ENCODE measurements around the gene SF1. TPM values are rescaled to one million over a fixed set of nuclear protein-coding genes. Genes with fewer than 3 reads are reported as not detected.

SF1 gene
- total RNA-seq, 2 donors from 2014 or later = 1,476 to 1,622 TPM

DNA sequence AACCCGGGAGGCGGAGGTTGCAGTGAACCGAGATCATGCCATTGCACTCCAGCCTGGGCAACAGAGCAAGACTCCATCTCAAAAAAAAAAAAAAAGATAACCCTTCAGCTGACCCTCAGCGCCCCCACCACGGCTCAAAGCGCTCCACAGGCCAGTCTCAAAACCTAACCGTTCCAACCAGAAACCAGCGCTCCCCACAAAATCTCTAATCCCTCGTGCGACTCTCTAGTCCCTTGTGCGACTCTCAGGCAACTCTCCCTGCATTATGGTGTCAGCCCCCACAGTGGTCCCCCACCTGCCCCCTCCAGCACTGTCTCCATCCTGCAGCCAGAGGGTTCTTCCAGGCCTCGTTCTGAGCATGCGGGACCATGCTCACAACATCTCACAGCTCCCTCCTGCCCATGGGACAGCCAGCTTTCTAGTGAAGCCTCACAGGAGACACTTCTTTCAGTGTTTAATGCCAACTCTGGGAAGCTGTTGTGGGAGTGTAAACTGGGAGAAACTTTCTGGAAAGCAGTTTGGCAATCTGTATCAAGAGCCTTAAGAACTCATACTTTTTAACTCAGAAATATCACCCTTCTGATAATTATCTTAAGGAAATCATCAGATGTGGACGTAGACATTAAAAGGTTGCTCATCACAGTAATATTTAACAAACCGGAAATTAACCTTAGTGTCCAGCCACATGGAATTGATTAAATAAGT, 30.2 kb downstream of the SF1 start:
- H3K36me3 Mint-ChIP-seq (ENCODE audit: low read depth) = peaks cover 7% of the 10 kb centered on the region
- H3K27me3 Mint-ChIP-seq = no peaks in the 10 kb centered on the region
- peak overlapping the region; percentile 33 for H3K4me3 Mint-ChIP-seq
- no peaks in the 10 kb centered on the region for H3K9me3 ChIP-seq (ENCODE audit: control insufficient read depth, low read length, poor library complexity, severe bottlenecking)
- H3K4me1 Mint-ChIP-seq = peaks cover 38% of the 10 kb centered on the region
- ATAC-seq (no peak), DNase-seq (no peak)
- peak overlapping the region; percentile 89 for H3K27ac Mint-ChIP-seq

DNA sequence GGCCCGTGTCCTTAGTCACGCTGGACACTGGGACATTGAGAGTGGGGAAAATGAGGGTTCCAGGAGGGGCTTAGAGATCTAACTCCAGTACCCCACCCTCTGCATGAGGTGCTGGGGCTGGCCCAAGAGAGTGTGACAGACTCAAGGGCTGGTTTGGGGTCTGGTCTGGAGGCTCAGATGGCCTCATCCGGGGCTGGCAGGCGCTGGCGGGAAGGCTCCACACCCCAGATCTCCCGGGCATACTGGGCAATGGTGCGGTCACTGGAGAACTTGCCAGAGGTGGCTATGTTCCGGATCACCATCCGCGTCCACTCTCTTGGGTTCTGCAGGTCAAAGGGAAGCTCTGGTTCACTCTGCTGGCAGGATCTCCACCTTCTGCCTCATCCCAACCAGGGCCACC, 31.9 kb downstream of the SF1 start:
- peaks cover 37% of the 10 kb centered on the region for H3K4me1 Mint-ChIP-seq
- peak overlapping the region; percentile 98 for H3K27ac Mint-ChIP-seq
- peaks cover 8% of the 10 kb centered on the region for H3K36me3 Mint-ChIP-seq (ENCODE audit: low read depth)
- H3K4me3 Mint-ChIP-seq = peak overlapping the region; percentile 98
- H3K9me3 ChIP-seq (ENCODE audit: control insufficient read depth, low read length, poor library complexity, severe bottlenecking) = no peaks in the 10 kb centered on the region
- DNase-seq (no peak), ATAC-seq (no peak)
- H3K27me3 Mint-ChIP-seq = no peaks in the 10 kb centered on the region

DNA sequence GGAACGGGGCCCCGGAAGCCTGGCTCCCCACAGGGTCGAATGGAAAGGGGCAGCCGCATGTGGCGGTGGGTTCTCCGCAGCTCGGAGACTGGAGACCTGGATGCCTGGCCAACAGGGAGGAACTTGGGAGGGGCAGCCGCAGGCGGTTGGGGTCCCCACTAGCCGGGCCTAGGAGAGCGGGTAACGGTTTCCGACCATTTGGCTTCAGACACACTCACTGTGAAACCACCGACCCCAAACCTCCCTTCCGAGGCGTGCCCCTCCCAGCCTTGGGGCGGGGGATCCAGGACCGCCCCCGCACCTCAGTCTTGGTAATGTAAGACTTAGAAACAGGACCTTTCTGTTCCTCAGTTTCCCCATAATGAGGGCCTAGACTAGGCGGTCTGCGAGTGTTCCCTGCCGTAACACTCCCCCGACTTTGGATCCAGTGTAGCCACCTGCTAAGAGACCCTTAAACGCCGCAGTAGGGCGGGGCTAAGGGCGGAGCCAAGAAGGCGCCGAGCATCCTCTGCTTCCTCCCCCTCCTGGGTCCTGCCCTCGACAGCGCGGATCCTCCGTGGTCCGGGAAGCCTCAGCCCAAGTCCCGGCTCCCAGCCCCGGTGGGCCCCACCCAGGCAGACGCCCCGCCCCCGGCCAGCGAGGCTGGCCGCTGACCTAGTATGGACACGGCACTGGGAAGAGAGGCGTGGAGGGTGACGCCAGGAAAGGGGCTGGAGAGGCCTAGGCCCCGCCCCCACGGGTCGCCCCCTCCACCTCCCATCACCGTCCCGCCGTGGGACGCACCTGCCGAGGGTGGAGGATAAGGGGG, 32.6 kb downstream of the SF1 start:
- peaks cover 40% of the 10 kb centered on the region for H3K4me1 Mint-ChIP-seq
- H3K4me3 Mint-ChIP-seq = peak overlapping the region; percentile 98
- peaks cover 9% of the 10 kb centered on the region for H3K36me3 Mint-ChIP-seq (ENCODE audit: low read depth)
- no peaks in the 10 kb centered on the region for H3K27me3 Mint-ChIP-seq
- DNase-seq (peak; percentile 63 to 73 (median 73)), ATAC-seq (peak; percentile 54)
- peak overlapping the region; percentile 98 for H3K27ac Mint-ChIP-seq
- no peaks in the 10 kb centered on the region for H3K9me3 ChIP-seq (ENCODE audit: control insufficient read depth, low read length, poor library complexity, severe bottlenecking)

DNA sequence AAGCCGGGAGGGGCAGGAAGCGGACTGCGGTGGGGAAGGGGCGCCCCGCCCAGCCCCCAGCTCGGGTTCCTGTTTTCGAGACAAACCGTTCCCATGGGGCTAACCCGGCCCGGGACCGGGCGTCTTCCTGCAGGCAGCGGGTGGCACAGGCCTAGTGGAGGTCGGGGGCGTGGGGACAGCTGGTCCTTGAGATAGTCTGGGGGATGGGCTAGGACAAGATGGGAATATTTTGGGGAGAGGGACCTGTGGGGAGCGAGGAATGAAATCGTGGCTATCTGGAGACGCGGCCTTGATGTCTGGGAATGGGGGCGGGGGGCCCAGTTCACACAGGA, 33.2 kb downstream of the SF1 start:
- H3K9me3 ChIP-seq (ENCODE audit: control insufficient read depth, low read length, poor library complexity, severe bottlenecking) = no peaks in the 10 kb centered on the region
- peak overlapping the region; percentile 98 for H3K27ac Mint-ChIP-seq
- H3K4me1 Mint-ChIP-seq = peaks cover 39% of the 10 kb centered on the region
- peak; percentile 72 to 80 (median 72) for DNase-seq
- H3K27me3 Mint-ChIP-seq = no peaks in the 10 kb centered on the region
- ATAC-seq = peak; percentile 45
- H3K36me3 Mint-ChIP-seq (ENCODE audit: low read depth) = peaks cover 13% of the 10 kb centered on the region
- H3K4me3 Mint-ChIP-seq = peak overlapping the region; percentile 98

DNA sequence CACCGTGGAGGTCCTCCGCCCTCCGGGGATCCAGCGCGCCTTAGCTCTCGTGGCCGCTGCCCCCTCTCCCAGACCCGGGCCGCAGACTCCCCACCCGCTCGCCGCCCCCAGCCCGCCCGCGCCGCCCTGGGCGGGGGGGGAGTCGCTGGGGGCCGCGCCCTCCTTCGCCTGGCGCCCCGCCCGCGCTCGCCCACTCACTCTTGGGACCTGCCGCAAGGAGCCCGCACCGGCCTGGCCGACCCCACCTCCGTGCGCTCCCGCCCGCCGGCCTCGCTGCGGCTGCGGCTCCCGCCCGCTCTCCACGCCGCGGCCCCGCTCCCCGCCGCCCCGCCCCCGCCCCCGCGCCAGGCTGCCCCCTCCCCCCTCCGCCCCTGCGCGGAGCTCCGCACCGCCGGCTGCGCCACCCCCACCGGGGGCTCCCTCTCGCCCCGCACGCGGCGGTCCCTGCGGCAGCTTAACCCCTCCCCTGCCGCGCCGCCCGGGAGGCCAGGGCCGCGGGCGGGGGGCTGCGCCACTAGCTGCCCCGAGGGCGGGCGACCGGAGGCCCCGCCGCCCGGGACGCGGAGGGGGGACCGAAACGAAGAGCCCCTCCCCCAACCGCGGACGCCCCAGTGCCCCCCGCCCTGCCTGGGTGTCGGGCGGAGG, 33.7 kb downstream of the SF1 start:
- H3K4me1 Mint-ChIP-seq = peaks cover 40% of the 10 kb centered on the region
- H3K27ac Mint-ChIP-seq = peak overlapping the region; percentile 98
- no peaks in the 10 kb centered on the region for H3K9me3 ChIP-seq (ENCODE audit: control insufficient read depth, low read length, poor library complexity, severe bottlenecking)
- ATAC-seq (peak; percentile 1), DNase-seq (peak in 2 of 3 donors; percentile 42 to 52)
- peak overlapping the region; percentile 99 for H3K4me3 Mint-ChIP-seq
- H3K27me3 Mint-ChIP-seq = no peaks in the 10 kb centered on the region
- peaks cover 13% of the 10 kb centered on the region for H3K36me3 Mint-ChIP-seq (ENCODE audit: low read depth)

DNA sequence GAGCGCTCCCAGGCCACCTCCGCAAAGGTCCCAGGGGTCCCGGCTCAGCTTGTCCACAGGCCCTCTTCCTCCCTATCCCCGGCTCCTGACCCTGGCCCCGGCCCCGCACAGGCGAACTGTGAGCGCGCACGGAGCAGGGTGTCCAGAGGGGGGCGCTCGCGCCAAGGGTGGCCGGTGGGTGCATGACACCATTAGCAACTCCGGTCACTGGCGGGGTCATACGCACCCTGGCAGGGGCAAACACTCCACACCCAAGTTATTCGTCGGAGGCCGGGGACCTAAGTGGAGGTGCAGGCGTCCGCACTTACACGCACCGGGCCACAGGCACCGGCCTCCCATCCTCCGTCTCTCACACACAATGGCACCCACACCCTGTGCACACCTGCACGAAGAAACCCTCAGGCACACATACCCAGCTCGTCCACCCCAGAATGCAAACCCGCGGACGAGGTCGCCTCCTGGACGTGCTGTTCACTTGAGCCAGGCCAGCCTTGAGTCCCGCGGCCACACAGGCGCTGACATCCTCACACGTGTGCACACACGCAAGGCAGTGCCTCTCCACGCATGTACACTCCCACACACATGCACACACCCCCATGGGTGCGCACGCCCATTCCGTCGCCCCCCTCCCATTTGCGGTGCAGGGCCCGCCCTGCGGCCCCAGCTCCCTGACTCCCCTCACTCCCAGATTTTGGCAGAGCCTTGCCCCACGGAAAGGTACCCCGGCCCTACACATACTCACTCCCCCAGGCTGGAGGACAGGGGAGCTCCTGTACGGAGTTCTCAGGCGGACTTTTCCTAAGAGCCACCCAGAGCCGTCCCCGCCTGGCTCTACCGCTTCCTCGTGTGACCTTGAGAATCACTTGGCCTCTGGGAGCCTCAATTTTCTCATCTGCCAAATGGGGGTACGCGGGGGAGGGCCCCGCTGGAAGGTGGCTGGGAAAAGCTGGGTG, 34.5 kb downstream of the SF1 start, which contains the start of gene RASGRP2:
Gene RASGRP2 (minus strand): TSS at position 552 of the 953 bp plus-strand sequence. CDS start 1,276 bp downstream, outside the sequence.
- H3K27me3 Mint-ChIP-seq = no peaks in the 10 kb centered on the region
- DNase-seq (peak; percentile 77 to 90 (median 78)), ATAC-seq (peak; percentile 64)
- H3K4me3 Mint-ChIP-seq = peak within 1 kb of the TSS; percentile 99
- no peaks in the 10 kb centered on the region for H3K9me3 ChIP-seq (ENCODE audit: control insufficient read depth, low read length, poor library complexity, severe bottlenecking)
- peaks cover 47% of the 10 kb centered on the region for H3K4me1 Mint-ChIP-seq
- H3K27ac Mint-ChIP-seq = peak within 1 kb of the TSS; percentile 98
- H3K36me3 Mint-ChIP-seq (ENCODE audit: low read depth) = peaks cover 13% of the 10 kb centered on the region

DNA sequence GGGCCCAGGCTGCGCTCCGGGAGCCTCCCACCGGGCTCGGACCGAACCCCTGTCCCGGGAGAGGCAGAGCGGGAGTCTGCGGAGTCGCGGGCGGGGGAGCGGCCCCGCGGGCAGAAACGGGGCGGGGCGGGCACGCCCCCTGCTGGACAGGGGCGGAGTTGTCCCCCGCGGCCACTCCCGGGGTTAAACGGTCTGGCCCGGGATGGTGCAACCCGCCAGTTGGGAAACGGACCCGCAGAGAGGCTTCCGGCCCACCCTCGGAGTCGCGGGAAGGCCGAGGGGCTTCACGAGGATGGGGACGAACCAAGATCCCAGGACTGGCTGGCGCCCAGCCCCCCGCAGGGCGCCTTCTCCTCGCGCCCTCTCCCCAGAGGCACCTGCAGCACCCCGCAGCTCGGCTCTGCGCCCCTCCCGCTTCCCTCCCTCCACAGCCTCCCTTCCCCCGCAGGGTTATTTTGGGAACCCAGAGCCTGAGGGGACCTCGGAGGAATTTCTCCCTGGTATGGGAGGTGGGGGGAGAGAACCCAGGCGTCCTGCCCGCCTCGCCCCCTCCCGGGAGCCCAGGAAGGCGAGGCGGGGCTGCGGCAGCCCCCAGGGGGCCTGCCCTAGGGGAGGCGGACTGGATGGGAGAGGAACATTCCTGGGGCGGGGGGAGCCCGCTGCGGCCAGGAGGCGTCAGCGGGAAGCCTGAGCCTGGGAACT, 35.3 kb downstream of the SF1 start:
- peak; percentile 17 for ATAC-seq
- H3K4me3 Mint-ChIP-seq = peak overlapping the region; percentile 99
- peak overlapping the region; percentile 98 for H3K27ac Mint-ChIP-seq
- peak; percentile 70 to 80 (median 76) for DNase-seq
- peaks cover 46% of the 10 kb centered on the region for H3K4me1 Mint-ChIP-seq
- no peaks in the 10 kb centered on the region for H3K9me3 ChIP-seq (ENCODE audit: control insufficient read depth, low read length, poor library complexity, severe bottlenecking)
- peaks cover 13% of the 10 kb centered on the region for H3K36me3 Mint-ChIP-seq (ENCODE audit: low read depth)
- H3K27me3 Mint-ChIP-seq = no peaks in the 10 kb centered on the region

DNA sequence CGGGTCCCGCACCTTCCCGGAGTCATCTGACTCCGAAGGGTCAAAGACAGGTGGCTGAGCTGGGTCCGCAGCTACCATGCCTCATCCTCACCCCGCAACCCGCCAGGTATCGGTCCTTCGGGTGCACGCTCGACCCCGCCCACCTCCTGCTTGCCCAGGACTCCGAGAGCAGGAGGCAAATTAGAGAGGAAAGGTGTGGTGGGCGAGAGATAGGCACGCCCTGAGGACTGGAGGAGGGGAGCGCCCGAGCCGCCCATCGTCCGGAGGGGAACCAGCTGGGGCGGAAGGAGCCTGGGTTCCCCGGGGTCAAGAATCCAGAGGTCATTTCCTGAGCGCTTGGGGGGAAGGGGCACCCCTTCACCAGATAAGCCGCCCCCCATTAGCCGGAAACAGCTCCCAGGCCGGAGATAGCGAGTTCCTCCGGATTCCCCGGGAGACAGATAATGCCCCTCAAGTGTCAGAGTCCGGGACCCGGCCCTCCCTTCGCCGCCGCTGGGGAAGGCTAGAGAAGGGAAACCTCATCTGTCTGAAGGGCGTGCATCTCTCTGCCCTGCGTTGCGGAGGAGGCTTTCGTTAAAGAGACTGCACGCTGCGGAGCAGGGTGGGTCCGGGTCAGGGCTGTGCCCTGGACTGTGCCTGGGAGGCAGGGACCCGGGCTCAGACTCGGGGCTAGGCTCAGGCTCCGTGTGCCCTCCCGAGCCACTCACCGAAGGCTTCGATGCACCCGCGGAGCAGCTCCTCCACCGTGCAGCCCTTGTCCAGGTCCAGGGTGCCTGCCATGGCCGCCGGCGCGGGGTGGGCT, 36.1 kb downstream of the SF1 start:
- Mint-ChIP-seq H3K36me3 (ENCODE audit: low read depth) (peaks cover 13% of the 10 kb centered on the region), H3K4me3 (peak overlapping the region; percentile 99), H3K27me3 (no peaks in the 10 kb centered on the region), H3K27ac (peak overlapping the region; percentile 83), H3K4me1 (peaks cover 45% of the 10 kb centered on the region)
- H3K9me3 ChIP-seq (ENCODE audit: control insufficient read depth, low read length, poor library complexity, severe bottlenecking) = no peaks in the 10 kb centered on the region
- no peak for DNase-seq
- no peak for ATAC-seq

DNA sequence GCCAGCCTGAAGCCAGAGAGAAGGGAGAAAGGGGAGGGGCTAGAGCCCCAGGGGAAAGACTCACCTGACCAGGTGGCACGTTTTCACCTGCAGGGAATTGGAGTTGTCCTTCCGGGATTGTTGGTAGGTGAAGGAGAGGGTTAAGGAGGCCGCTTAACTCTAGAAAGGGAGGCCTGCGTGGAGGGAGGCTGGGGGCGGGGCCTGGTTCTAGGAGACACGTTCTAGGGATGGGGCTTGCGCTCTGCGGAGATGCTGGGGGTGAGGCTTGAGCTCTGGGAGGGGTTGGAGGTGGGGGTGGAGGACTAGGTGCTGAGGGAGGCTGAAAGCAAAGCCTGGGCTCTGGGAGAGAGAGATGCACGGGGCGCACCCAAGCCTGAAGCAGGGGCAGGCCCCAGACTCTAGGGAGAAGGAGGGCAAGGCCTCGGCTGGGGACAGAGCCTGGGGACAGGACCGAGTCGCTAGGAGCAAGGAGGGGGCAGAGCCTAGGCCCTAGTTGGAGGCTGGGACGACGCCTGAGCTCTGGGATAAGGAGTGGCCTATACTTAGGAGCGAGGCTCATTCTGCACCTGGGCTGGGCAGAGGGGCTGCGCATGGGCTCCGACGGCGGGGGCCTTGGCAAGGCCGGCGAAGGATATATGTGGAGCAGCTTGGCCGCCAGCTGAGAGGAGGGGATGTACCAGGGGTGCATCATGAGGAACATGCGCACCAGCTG, 36.8 kb downstream of the SF1 start:
- Mint-ChIP-seq H3K4me3 (peak overlapping the region; percentile 99), H3K27ac (peak overlapping the region; percentile 83), H3K36me3 (ENCODE audit: low read depth) (peaks cover 13% of the 10 kb centered on the region), H3K27me3 (no peaks in the 10 kb centered on the region), H3K4me1 (peaks cover 44% of the 10 kb centered on the region)
- DNase-seq (no peak), ATAC-seq (no peak)
- H3K9me3 ChIP-seq (ENCODE audit: control insufficient read depth, low read length, poor library complexity, severe bottlenecking) = no peaks in the 10 kb centered on the region

DNA sequence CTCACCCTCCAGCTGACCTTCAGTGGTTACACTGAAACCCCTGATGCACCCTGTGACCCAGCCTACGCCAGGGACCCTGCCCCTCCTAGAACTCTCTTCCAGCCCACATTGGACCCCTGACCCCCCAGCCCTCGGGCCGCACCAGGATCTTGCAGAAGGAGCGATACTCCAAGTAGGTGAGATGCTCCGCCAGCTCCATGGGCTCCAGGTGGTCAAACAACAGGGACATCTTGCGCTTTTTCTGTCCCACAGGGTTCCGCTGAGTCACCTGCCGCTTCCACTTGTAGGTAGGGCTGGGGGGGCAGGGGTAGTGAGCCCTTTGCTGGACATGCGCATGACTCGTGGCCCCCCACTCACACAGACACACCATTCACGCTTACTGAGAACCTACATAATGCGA, 38.5 kb downstream of the SF1 start:
- Mint-ChIP-seq H3K27ac (no peak overlapping the region), H3K4me1 (peaks cover 42% of the 10 kb centered on the region), H3K4me3 (peak overlapping the region; percentile 85), H3K27me3 (no peaks in the 10 kb centered on the region), H3K36me3 (ENCODE audit: low read depth) (peaks cover 13% of the 10 kb centered on the region)
- no peak for ATAC-seq
- H3K9me3 ChIP-seq (ENCODE audit: control insufficient read depth, low read length, poor library complexity, severe bottlenecking) = no peaks in the 10 kb centered on the region
- DNase-seq = no peak

DNA sequence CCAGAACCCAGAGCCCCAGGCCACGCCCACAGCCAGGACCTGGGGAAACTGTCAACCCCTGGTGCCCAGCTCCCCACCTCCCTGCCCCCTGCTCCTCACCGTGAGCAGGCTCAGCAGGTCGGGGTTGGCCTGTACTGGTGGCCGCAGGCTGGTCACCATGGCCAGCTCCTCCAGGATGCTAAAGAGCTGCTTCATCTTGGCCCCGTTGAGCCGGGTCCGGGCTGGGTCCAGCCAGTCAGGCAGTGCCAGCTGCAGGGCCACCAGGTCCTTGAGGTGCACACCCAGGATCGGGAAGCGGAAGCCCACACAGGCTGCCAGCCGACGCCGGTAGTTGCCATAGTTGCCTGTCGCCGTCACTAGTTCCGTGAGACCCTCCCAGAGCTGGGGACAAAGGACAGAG, 41.7 kb downstream of the SF1 start:
- peaks cover 8% of the 10 kb centered on the region for H3K36me3 Mint-ChIP-seq (ENCODE audit: low read depth)
- H3K9me3 ChIP-seq (ENCODE audit: control insufficient read depth, low read length, poor library complexity, severe bottlenecking) = no peaks in the 10 kb centered on the region
- H3K4me3 Mint-ChIP-seq = no peak overlapping the region
- peak overlapping the region; percentile 86 for H3K27ac Mint-ChIP-seq
- no peak for DNase-seq
- no peak for ATAC-seq
- peaks cover 29% of the 10 kb centered on the region for H3K4me1 Mint-ChIP-seq
- no peaks in the 10 kb centered on the region for H3K27me3 Mint-ChIP-seq
